Glutamatergic neuron (in vitro differentiated cells): ENCODE measurements around the gene ALG8. TPM values are rescaled to one million over a fixed set of nuclear protein-coding genes. Genes with fewer than 3 reads are reported as not detected.

Source experiments
- DNase-seq: peaks from one replicate; pipeline ENCODE4 v3.0.0; 2022
- H3K27ac Mint-ChIP-seq: one replicate; pipeline ENCODE4 v1.8.0; 2020; ENCODE audit warnings: mild to moderate bottlenecking, mixed read lengths, inconsistent platforms; ENCODE audit not compliant: unreplicated experiment
- H3K27me3 Mint-ChIP-seq: one replicate; pipeline ENCODE4 v1.8.0; 2020; ENCODE audit warnings: mild to moderate bottlenecking, moderate library complexity, mixed read lengths, inconsistent platforms; ENCODE audit not compliant: unreplicated experiment
- H3K36me3 Mint-ChIP-seq: one replicate; pipeline ENCODE4 v1.8.0; 2020; ENCODE audit warnings: mild to moderate bottlenecking, mixed read lengths, inconsistent platforms; ENCODE audit not compliant: unreplicated experiment
- H3K4me1 Mint-ChIP-seq: one replicate; pipeline ENCODE4 v1.8.0; 2020; ENCODE audit warnings: mild to moderate bottlenecking, low read depth, mixed read lengths, inconsistent platforms; ENCODE audit not compliant: unreplicated experiment
- H3K4me3 Mint-ChIP-seq: one replicate; pipeline ENCODE4 v1.8.0; 2020; ENCODE audit warnings: mild to moderate bottlenecking, mixed read lengths, inconsistent platforms; ENCODE audit not compliant: unreplicated experiment
- H3K9me3 Mint-ChIP-seq: one replicate; pipeline ENCODE4 v1.8.0; 2020; ENCODE audit warnings: mild to moderate bottlenecking, moderate library complexity, mixed read lengths, inconsistent platforms; ENCODE audit not compliant: unreplicated experiment
- CTCF ChIP-seq: fragments of 200-600 bp; sonication (generic); IDR thresholded peaks from one replicate; pipeline ENCODE4 v1.5.0; 2021; ENCODE audit not compliant: partially characterized antibody, unreplicated experiment
- total RNA-seq: library from RNA; stranded (reverse); fragmentation: NEBNext Ultra II Directional; extraction: Animal tissue kit (Norgen Biotek cat#: 25700); gene quantifications from one replicate; pipeline ENCODE4 v1.2.1, GENCODE V29; 2021; ENCODE audit not compliant: unreplicated experiment

Gene ALG8
- total RNA-seq, 1 donor from 2014 or later: 30.3 TPM

GRCh38 chr11:78054971-78055370, 84.5 kb downstream of the ALG8 start:
- peaks cover 3% of the 10 kb centered on the region for H3K9me3 Mint-ChIP-seq

GRCh38 chr11:78050964-78051831, 88.2 kb downstream of the ALG8 start:
- no peak overlapping the region for H3K4me3 Mint-ChIP-seq
- DNase-seq: no peak
- no peak overlapping the region for H3K27ac Mint-ChIP-seq
- H3K9me3 Mint-ChIP-seq: peaks cover 3% of the 10 kb centered on the region
- no peaks in the 10 kb centered on the region for H3K4me1 Mint-ChIP-seq
- peaks cover 2% of the 10 kb centered on the region for H3K27me3 Mint-ChIP-seq
- TF ChIP-seq CTCF: no peak
- no peaks in the 10 kb centered on the region for H3K36me3 Mint-ChIP-seq

More at GRCh38 chr11:78054971-78055370, 84.5 kb downstream of the ALG8 start:
- Mint-ChIP-seq H3K36me3 (no peaks in the 10 kb centered on the region), H3K27me3 (peaks cover 2% of the 10 kb centered on the region), H3K27ac (no peak overlapping the region), H3K4me1 (no peaks in the 10 kb centered on the region), H3K4me3 (no peak overlapping the region)
- no peak for DNase-seq
- no peak for TF ChIP-seq CTCF

Other genes starting within 250 kb of the ALG8 start
- gene INTS4, start 145.0 kb downstream of the ALG8 start, total RNA-seq: 39.9 TPM
- 0.32 TPM for gene KCTD14, start 116.3 kb downstream of the ALG8 start, total RNA-seq
- not detected for gene THRSP, start 75.8 kb downstream of the ALG8 start, total RNA-seq
- gene NDUFC2, start 59.8 kb downstream of the ALG8 start, total RNA-seq: 221 TPM
- 9.7 TPM for gene KCTD21, start 49.0 kb upstream of the ALG8 start, total RNA-seq
- 34.2 TPM for gene USP35, start 49.3 kb upstream of the ALG8 start, total RNA-seq